Hair follicular keratinocyte (primary cell): Measurements from ENCODE around the gene YES1. TPM values are rescaled to one million over a fixed set of nuclear protein-coding genes. Genes with fewer than 3 reads are reported as not detected.

Experiments used
- total RNA-seq: library from RNA; depleted of rRNA; stranded (reverse); fragments of >200 nt; gene quantifications from 2 replicates; pipeline ENCODE4 v1.2.3, GENCODE V29; 2015

YES1 gene
- 214 and 220 TPM in 2 replicates for total RNA-seq

GRCh38 chr18:811892-812375 lies at the start of gene YES1:
Gene YES1, minus strand, starts transcription at chr18:812242. Its CDS starts 55,415 bp downstream, at chr18:756827.

GRCh38 chr18:712401-713134 lies 99.5 kb downstream of the YES1 start, which contains the start of gene ENOSF1:
Gene ENOSF1, minus strand, starts transcription at chr18:712630. Its CDS starts 43 bp downstream, at chr18:712587.

Other genes with a start within 250 kb of the YES1 start
- not detected in 2 replicates for gene CETN1, start 231.9 kb downstream of the YES1 start, total RNA-seq
- 0.99 TPM in 1 of 2 replicates, not detected in the other for gene CLUL1, start 215.3 kb downstream of the YES1 start, total RNA-seq
- 12.8 and 32.8 TPM in 2 replicates for gene TYMS, start 154.6 kb downstream of the YES1 start, total RNA-seq
- 20.1 and 29.3 TPM in 2 replicates for gene ENOSF1, start 99.6 kb downstream of the YES1 start, total RNA-seq
- not detected in 2 replicates for gene ADCYAP1, start 92.6 kb upstream of the YES1 start, total RNA-seq